HG03280 (cell line): ENCODE results near the gene IL1R2.
"Not testable (repeated sequence)": the region's sequence is repeated elsewhere in the genome, so short reads cannot be mapped to it uniquely, and the experiment has no call there.

Source experiments
- ATAC-seq: cut with Tn5 transposase; IDR thresholded peaks from one replicate; pipeline ENCODE4 v1.9.1; 2021; ENCODE audit warnings: mild to moderate bottlenecking, moderate library complexity; ENCODE audit not compliant: unreplicated experiment

The IL1R2 gene

DNA sequence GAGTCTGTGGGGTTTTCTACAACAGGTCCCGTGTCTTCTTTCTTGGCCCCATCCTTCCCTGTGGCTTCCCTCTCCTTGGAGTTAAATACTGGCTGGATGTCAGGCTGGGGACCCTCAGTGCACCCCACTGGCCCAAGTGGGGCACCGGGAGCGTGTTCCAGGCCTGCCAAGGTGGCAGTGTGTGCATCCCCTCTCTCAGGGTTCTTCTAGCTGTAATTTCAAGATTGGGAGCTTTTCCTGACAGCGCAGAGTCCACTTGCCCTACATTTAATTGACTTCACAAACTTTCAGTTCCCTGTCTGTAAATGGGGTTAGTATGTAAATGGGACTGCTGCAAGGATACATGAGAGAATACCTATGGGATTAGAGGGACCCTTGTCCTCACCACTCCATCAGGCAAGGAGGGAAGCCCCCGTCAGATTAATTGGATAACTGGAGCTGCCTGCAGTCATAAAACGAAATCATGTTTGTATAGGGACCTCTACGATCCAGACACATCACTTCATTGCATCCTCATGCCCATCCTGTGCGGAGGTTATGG is 66.6 kb downstream of the IL1R2 start:
- no peak for ATAC-seq

DNA sequence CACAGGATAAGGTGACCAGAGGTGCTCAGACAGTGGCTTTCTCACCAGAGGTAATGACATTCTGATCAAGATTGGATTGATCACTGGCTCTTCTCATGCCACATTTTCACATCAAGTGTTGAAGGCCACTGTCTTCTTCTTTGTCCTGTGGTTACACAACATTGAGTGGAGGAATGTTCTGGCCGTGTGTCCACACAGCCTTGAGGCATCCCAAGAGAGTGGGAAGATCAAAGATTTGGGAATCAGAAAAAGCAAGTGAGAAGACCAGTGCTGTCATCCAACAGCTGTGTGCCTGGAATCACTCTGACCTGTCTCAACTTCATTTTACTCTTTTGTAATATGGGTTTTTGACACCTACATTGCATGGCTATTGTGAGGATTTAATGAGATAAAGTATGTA is 67.4 kb downstream of the IL1R2 start:
- ATAC-seq, result no peak

DNA sequence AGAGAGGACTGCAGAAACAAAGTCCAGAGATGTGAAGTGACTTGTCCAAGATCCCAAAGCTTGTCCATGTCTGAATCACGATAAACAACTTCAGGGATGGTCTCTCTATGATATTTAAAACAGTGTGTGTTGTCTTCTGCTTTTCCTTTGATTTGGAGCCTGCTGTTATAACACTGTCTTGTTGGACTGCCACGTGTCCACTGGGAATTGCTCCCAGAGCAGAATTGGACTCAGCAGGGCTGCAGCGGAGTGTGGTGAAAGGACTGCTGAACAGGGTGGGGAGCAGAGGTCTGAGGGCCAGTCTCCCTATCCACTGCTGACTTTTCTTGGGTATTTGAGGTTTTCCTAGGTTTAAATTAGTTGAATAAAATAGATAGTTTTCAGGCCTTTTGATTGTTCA is 68.3 kb downstream of the IL1R2 start:
- ATAC-seq, result no peak

DNA sequence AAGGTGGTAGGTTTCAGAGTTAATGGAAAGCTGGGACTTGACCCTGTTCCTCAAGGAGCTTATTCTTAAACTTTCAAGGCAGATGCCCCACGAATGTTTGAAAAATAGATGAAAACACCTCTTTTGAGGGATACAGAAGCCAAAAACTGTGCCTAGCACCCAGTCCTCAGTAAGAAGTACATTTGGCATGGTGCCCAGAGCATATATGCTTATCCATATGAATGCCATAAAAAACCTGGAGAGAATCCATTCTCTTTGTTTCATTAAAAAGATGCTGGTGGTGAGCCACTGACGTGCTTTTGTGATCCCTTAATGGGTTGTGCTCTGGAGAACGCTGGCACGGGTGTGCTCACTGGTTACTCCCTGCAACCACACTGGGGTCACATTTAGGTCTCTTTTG is 69.0 kb downstream of the IL1R2 start:
- no peak for ATAC-seq

DNA sequence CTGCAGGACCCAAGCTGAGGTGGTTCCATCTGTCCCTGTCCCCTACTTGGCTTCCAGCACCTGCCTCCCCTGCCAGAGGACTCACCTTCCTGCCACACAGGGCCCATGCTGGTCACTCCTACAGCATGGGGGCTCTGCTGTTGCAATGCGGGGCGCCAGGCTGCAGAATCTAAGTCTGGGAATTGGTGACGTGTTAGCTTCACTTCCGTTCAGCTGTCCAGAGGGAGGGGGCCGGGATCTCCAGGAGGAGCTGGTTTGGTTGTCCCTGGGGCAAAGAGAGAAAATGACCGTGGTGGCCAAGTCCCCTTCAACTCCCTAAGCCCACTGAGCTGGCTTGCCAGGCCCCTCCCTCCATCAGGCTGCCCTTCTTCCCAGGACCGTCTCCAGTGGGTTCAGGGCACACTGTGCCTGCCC is 69.5 kb downstream of the IL1R2 start:
- ATAC-seq, result no peak

DNA sequence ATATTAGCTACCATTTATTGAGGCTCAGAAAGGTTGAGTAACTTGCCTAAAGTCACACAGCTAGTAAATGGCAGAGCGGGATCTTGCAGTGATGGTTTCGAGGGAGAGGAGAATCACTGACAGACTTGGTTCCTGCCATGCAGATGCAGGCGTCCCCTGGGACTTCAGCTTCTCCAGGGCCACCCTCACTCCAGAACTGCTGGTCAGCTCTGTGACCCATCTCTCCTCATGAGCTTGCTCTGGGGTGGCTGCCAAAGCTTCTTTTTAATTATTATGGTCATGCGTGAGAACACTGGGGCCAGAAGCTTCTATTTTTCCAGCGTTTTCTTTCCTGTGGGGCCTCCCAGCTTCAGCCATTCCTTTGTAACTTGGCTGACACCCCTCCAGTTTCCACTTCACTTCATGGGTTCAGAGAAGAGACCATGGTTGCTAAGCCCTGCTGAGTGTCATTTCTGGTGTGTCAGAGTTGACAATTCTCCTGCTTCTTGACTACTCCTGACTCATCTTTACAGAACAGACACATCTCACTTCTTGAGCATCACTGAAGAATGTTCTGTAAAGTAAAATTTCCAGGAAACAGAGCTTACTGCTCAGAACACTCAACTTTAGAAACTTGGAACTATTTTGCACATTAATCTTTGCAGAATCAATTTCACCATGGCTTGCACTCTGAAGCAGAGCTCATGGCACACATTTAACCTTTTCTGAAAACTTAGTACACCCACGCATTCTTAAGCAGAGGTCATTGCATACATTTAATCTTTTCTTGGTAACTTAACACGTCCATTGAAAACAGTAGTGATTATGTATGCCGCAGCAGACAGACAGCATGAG is 70.4 kb downstream of the IL1R2 start:
- ATAC-seq, result no peak

DNA sequence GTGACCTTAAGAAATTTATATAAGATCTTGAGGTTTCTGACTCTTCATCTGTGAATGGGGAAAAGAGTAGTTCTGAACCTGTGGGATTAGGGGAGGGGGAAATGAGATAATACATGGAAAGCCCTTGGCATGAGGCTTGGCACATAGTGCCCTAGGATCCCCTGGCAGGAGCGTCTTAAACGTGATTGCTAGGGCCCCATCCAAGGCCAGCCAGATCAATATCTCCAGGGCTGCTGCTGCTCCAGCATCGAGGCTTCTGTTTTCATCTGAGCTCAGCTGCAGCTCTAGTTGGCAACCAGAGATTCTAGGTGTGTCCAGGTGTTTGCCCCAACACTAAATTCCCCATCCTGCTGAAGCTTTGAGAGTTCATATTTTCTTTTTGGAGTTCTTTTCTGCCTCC is 71.0 kb downstream of the IL1R2 start:
- no peak for ATAC-seq

DNA sequence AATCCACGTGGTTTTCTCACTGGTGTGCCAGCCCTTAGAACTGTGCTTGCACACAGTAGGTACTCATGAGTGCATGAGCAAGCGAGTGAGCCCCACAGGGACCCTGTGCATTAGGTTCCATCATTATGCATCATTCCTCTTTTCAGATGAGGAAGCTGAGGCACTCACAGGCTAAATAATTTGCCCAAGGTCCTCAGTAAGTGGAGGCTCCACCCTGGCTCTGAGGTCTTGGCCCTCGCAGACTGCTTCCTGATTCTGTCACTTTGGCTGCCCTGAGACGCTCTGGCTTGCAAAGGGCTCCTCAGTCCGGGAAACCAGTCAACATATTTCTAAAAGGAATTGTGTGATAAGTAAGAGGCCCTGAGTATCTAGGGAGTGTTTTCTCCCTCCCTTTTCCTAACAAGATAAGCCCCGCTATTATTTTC is 71.7 kb downstream of the IL1R2 start:
- no peak for ATAC-seq

DNA sequence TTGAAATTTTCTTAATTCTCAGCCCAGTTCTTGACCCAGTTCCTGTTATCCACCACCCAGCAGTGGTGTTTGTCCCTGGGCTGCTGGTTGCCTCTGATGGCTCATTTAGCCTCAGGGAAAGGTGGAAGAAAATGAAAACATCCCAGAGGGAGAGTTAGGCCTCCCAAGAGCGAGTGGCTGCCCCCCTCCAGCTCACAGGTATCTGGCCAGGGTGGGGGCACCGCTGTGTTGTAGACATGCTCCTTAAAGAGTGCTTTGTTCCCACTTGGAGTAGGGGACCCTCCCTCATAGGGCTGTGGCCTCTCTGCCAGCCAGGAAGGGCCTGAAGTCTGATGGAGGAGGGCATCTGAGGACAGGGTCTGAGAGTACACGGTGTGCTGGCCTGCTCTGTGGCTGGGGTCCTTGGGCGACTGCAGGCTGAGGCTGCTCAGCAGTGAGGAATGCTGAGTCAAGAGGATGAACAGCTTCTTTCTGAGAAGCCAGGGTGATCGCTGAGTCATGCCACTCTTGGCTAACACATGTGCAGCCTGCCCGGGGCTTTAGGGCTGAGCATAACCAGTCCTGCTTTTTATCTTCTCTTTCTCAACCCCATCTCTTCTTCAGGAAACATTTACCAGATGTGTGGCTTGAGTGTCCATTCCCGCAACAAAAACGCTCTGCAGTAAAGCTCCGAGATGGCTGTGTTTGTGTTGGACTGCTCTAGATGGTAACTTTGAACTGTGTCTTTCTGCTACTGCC is 72.3 kb downstream of the IL1R2 start:
- ATAC-seq, result no peak

DNA sequence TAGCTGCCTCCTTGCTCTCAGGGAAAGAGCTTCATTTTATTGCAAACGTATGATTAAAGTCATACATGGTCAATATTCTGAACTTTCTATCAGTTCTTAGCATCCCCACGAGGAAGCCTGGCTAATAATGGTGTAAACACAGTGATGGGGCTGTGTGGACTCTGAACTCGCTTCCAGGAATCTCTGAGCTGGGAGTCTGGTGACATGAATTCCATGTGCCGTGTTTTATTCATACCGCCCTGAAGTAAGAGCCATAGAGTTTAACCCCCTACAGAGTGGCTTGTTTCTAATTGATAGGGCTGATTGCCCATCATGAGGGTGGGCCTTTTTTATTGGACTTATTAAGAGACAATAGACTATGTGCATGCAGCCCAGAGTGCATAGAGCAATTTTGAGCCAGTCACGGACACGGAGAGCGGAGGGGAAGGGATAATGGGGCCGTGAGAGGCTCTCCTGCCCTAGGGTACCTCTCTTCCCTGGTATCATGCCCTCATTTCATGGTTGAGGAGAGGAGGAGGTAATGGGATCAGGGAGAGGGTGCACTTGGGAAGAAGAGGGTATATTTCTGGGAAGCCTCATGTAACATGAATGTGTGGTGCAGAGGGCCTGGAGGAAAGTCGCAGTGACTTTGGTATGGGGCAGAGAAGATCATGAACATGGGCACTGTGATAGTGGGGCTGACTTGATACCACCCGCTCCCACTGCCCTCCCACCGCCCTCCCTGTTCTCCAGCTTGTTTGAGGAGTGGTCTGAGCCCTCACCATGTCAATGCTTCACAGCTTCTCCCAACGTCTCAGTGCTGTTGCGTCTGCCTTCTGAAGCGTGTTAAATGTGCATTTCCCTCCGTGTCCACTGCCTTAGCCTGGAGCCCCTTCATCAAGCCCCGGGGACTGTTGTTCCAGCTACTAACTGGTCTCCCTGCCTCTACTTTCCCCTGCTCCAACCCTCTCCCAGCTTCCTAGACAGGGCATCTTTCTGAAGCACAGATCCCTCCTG is 73.2 kb downstream of the IL1R2 start:
- ATAC-seq, result no peak

DNA sequence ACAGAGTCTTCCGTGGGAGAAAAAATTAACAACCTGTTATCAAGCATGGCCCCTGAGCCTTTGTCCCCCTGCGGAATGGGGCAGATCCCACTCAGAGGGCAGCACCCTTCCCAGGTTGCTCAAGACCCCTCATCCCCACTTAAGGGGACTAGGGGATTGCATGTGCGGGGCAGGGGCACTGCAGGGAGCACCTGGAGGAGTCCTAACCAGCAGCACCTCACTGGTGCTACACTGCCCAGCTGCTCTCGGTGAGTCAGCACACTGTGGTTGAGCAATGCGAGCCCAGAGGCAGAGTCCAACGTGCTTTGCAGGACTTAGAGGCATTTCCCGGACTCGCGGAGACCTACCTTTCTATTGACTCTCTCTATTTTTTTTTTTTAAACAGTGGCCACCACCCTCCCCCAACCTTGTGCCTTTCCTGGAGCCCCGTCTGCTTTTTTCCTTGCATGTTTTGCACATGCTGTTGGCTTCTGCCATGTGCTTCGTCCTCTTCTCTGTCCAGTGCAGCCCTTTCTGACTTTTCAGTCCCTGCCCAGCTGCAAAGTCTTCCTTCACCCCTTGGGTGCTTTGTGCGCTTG is 74.0 kb downstream of the IL1R2 start:
- no peak for ATAC-seq

DNA sequence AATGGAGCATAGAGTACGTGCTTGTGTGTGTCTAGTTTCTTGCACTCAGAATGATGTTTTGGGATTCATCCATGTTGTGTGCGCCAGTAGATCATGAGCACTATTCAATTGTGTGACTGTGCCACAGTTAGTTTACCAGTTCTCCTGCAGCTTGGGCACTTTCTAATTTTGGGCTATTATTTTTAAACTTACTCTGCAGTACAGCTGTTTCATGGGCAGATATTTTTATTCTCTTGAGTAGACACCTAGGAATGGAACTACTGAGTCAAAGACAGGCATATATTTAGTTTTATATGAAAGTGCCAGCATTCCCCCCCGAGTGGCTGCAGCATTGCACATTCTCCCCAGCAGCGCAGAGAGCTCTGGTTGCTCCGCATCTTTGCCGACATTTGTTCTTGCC is 74.8 kb downstream of the IL1R2 start:
- no peak for ATAC-seq

DNA sequence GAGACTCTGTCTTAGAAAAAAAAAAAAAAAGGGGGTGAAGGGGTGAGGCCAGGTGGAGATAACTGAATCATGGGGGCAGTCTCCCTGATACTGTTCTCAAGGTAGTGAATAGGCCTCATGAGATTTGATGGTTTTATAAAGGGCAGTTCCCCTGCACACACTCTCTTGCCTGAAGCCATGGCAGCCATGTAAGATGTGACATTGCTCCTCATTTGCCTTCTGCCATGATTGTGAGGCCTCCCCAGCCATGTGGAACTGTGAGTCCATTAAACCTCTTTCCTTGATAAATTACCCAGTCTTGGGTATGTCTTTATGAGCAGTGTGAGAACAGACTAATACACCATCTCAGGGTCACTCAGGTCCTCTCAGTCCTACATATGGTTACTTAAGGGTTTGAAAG is 76.4 kb downstream of the IL1R2 start:
- not testable (repeated sequence) for ATAC-seq

DNA sequence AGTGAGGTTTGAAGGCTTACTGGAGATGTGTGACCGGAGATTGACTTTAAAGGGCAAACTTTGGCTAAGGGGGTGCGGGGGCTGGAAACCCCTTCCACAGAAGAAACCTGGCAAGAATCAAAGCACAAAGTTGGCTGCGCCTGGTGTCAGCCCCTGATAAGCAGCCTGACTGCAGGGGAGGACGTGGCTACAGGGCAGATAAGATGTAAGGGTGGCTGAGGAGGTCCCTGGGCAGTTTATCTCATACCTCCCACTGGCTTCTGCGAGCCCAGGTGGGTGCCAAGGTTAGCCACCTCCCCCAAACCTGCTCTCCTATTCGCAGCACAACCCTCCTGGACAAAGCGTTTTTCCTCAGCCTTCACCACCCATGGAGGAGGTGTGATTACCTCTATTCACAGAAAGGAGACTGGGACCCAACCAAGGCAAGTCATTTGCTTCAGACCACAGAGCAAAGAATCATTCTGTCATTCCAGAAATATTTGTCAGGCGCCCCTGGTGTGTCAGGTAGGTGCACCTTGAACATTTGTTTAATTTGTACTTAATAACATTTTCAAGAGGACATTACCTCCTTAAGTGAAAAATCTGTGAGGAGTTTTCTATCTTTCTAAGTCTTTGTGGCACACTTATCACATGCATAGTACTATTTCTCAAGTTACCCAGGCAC is 77.7 kb downstream of the IL1R2 start:
- no peak for ATAC-seq

DNA sequence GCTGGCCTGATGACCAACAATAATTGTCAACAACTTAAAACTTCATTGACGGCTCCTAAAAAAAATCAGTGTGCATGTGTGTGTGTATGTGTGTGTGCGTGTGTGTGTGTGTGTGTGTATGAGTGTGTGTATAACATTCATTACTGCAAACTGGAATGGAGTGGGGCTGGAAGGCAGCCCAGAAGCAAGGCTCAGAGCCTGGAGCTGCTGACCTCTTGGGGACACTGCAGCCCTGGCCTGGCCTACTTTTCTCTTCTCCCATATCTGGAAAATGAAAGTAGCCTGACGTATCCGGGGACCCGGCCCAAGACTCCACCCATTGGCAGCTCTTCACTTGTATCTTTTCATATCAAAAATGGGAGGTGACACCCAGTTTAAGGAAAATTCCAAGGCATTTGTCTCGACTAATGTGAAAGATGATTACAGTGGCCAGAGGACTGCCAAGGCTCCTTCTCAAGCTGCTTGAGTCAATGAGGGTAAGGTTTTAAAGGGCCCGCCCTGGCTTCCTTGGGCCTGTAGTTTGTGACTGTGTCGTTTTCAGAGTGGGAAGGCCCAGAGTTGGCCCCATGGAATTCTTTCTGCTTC is 78.4 kb downstream of the IL1R2 start:
- no peak for ATAC-seq

DNA sequence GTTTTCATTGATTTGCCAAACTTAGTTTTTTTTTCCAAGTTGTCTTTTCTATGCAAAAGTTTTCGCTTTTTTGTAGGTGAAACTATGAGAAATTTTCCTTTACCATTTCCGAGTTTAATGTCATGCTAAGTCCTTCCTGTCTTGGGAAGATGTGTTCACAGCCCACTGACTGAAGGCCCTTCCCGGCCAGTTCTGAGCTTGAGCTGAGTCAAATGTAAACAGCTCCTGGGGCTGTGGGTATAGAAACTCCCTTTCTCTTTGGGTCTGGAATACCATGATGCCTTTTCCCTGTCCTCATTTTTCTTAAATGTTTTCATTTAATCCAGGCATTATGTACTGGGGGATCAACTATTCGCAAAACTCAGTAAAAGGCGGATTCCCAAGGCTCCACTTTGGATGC is 81.0 kb downstream of the IL1R2 start:
- ATAC-seq, result no peak

DNA sequence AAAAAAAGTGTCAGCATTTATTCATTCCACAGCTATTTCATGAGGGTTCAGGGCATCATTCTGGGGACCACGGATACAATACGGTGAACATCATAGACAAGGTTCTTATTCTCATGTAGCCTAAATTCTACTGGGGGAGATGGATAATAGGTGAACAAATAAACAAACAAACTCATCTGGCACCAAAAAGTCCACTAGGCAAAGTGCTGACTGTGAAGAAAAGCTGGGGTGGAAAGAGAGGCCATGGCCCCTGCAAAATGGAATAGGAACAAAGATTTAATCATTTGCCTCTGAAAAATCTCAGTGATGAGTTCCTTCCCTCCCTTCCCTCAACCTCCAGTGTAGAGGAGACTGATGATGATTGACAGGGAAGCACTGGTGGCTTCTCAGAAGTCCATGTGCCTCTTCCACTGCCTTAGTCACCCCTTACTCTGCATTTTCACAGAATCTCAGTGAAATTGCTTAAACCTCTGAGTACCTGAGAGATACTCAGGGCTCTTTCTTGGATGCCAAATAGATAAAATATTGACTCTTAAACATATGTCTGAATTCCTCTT is 81.5 kb downstream of the IL1R2 start:
- ATAC-seq, result no peak

DNA sequence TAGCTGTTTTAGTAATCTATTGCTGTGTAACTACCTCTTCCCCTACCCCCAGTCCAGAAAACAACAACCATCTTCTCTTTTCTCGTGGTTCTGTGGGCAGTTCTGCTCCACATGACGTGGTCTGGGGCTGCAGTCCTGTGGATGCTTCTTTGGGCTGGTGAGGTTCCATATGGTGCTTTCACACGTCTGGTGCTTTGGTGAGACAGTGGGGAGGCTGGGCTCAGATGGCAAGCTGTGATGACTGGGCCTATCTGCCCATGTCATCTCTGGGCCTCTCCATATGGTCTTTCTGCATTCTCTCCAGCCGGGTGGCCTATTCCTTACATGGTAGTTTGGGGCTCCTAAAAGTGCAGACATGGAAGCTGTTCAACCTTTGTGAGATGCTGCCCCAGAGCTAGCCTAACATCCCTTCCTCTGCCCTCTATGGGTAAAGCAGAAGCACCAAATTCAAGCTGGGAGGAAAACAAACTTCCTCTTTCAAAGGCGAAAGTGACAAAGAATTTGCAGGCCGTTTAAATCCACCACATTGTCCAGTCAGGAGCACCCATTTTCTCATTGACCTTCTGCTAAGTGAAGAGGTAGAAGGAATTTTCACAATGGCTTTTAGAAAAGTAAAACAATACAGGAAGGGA is 82.5 kb downstream of the IL1R2 start:
- no peak for ATAC-seq

DNA sequence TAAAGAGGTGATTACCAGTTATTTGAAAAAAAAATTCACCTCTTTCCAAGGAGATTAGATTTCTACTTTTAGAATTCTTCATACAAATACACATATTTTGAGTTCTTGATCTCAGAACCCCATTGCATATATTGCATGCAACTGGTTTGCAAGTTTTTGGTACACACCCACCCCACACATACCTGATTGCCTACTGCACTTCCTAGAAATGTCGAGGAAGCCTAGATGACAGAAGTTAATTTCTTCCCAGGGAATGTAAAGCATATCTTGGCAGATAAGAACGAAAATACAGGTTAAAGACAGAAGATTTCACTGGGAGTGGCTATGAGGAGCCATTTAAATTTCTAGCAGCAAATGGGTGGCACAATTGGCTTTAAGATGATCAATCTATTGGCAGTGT is 83.7 kb downstream of the IL1R2 start:
- ATAC-seq, result no peak
